Measurements from ENCODE around the gene MIA.
"Not testable (repeated sequence)": the region's sequence is repeated elsewhere in the genome, so short reads cannot be mapped to it uniquely, and the experiment has no call there.

Gene MIA

GRCh38 chr19:40762754-40763470, 12.4 kb upstream of the MIA start:
- H3K27ac ChIP-seq = no peak overlapping the region
- TF ChIP-seq ZFX (IDR thresholded peaks at IDR 0.05; ENCODE audit: borderline replicate concordance) = no peak
- TF ChIP-seq, protein P1, sequence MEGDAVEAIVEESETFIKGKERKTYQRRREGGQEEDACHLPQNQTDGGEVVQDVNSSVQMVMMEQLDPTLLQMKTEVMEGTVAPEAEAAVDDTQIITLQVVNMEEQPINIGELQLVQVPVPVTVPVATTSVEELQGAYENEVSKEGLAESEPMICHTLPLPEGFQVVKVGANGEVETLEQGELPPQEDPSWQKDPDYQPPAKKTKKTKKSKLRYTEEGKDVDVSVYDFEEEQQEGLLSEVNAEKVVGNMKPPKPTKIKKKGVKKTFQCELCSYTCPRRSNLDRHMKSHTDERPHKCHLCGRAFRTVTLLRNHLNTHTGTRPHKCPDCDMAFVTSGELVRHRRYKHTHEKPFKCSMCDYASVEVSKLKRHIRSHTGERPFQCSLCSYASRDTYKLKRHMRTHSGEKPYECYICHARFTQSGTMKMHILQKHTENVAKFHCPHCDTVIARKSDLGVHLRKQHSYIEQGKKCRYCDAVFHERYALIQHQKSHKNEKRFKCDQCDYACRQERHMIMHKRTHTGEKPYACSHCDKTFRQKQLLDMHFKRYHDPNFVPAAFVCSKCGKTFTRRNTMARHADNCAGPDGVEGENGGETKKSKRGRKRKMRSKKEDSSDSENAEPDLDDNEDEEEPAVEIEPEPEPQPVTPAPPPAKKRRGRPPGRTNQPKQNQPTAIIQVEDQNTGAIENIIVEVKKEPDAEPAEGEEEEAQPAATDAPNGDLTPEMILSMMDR (IDR thresholded peaks at IDR 0.05) = no peak

DNA sequence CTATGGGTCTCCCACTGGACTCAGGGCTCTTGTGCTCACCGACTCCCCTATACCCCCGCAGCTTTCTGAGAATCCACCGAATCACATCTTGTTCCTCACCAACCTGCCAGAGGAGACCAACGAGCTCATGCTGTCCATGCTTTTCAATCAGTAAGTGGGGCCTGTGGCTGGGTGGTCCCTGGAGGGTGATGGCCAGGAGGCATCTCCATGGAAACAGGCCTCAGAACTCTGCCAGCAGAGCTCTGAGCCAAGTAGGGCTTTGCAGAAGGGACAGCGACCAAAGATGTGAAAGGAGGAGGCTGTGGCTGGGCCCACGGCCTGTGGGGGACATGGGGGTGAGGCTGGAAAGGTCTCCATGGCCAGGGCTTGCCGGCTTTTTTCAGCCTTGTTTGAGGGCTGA, 11.8 kb upstream of the MIA start:
- H3K27ac ChIP-seq = no peak overlapping the region
- TF ChIP-seq ZFX (IDR thresholded peaks at IDR 0.05; ENCODE audit: borderline replicate concordance) = no peak
- TF ChIP-seq, protein P1 (IDR thresholded peaks at IDR 0.05) = no peak

GRCh38 chr19:40763963-40764362, 11.4 kb upstream of the MIA start:
- TF ChIP-seq ZFX (IDR thresholded peaks at IDR 0.05; ENCODE audit: borderline replicate concordance) = no peak
- TF ChIP-seq, protein P1 (IDR thresholded peaks at IDR 0.05) = no peak
- no peak overlapping the region for H3K27ac ChIP-seq

DNA sequence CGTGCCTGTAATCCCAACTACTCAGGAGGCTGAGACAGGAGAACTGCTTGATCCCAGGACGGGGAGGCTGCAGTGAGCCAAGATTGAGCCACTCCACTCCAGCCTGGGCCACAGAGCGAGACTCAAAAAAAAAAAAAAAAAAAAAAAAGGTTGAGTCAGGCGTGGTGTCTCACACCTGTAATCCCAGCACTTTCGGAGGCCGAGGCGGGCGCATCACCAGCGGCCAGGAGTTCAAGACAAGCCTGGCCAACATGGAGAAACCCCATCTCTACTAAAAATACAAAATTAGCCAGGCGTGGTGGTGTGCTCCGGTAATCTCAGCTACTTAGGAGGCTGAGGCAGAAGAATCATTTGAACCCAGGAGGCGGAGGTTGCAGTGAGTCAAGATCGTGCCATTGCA, 8.9 kb upstream of the MIA start:
- H3K27ac ChIP-seq = not testable (repeated sequence)

- no peak overlapping the region for H3K27ac ChIP-seq
- TF ChIP-seq, protein P1 (IDR thresholded peaks at IDR 0.05) = no peak
- TF ChIP-seq ZFX (IDR thresholded peaks at IDR 0.05; ENCODE audit: borderline replicate concordance) = no peak
These were observed 6.5 kb upstream of the MIA start for GRCh38 chr19:40768869-40769268.

DNA sequence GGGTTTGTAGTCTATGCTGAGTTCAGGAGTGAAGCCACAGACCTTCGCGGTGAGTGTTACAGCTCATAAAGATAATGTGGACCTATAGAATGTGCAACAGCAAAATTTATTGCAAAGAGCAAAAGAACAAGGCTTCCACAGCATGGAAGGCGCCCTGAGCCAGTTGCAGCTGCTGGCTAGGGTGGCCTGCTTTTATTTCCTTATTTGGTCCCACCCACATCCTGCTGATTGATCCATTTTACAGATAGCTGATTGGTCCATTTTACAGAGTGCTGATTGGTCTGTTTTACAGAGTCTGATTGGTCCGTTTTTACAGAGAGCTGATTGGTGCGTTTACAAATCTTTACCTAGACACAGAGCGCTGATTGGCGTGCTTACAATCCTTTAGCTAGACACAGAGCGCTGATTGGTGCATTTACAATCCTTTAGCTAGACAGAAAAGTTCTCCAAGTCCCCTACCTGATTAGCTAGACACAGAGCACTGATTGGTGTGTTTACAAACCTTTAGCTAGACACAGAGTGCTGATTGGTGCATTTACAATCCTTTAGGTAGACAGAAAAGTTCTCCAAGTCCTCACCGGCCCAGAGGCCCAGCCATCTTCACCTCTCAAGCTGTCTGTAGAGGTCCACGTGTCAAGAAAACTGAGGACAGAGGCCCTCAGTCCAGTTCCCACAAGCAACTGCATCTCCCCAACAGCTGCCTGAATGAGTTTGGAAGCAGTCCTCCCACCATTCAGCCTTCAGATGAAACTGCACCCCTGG, 4.0 kb upstream of the MIA start:
- H3K27ac ChIP-seq = peak overlapping the region; percentile 46; the same call in 1 of the 2 replicates

DNA sequence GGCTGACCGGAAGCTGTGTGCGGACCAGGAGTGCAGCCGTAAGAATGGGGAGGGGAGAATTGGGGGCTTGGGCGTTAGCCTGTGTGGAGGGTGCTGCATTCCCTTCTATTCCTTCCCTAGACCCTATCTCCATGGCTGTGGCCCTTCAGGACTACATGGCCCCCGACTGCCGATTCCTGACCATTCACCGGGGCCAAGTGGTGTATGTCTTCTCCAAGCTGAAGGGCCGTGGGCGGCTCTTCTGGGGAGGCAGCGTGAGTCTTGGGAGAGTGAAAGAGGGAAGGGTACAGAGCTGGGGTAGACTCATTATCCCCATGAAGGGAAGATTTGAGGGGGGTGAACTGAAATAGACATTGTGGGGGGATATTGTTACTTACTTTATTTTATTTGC, 306 bp downstream of the MIA start:
- no peak overlapping the region for H3K27ac ChIP-seq
- no peak for TF ChIP-seq ZFX (IDR thresholded peaks at IDR 0.05; ENCODE audit: borderline replicate concordance)
- TF ChIP-seq, protein P1 (IDR thresholded peaks at IDR 0.05) = no peak

DNA sequence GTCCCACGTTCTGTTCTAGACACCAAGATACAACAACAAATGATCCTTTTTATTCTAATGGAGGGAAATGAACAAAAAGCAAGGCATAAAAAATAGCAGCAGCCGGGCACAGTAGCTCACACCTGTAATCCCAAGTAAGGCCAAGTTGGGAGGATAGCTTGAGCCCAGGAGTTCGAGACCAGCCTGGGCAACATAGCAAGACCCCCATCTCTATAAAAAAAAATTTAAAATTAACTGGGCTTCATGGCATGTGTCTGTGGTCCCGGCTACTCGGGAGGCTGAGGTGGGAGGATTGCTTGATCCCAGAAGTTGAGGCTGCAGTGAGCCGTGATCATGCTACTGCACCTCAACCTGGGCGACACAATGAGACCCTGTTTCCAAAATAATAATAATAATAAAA, 1.0 kb downstream of the MIA start:
- no peak for TF ChIP-seq ZFX (IDR thresholded peaks at IDR 0.05; ENCODE audit: borderline replicate concordance)
- TF ChIP-seq, protein P1 (IDR thresholded peaks at IDR 0.05) = no peak
- H3K27ac ChIP-seq = peak overlapping the region; percentile 92; the same call in 1 of the 2 replicates

All from 22Rv1 (cell line).